GM21717 (cell line): Measurements from ENCODE around the gene SECTM1.

ENCODE experiments used
- ATAC-seq: cut with Tn5 transposase; IDR thresholded peaks from one replicate; pipeline ENCODE4 v1.9.1; 2021; ENCODE audit warnings: mild to moderate bottlenecking, moderate library complexity; ENCODE audit not compliant: unreplicated experiment

The SECTM1 gene

DNA sequence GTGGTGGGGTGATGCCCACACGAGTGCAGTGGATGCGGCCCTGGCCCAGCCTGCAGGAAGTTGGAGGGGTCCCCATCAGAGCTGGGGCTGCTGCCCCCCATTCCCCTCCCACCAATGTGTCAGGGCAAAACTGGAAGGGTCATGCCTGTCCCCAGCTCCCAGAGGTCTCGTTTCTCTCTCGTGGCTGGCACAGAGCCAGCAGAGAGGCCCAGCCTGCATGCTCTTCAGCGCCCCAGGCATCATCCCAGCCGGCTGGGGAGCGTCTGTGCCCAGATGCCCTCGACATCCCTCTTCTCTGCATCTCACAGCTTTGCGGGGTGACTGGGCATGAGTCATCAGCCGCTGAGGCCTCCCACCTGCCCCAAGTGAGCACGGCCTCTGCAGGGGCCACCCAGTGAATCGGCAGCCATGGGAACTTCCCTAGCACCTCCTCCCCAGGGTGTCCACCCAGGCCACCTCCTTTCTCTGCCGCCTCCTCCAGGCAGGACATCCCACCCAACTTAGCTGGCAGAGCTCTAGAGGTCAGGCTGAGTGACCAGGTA is 50.3 kb downstream of the SECTM1 start:
- no peak for ATAC-seq

DNA sequence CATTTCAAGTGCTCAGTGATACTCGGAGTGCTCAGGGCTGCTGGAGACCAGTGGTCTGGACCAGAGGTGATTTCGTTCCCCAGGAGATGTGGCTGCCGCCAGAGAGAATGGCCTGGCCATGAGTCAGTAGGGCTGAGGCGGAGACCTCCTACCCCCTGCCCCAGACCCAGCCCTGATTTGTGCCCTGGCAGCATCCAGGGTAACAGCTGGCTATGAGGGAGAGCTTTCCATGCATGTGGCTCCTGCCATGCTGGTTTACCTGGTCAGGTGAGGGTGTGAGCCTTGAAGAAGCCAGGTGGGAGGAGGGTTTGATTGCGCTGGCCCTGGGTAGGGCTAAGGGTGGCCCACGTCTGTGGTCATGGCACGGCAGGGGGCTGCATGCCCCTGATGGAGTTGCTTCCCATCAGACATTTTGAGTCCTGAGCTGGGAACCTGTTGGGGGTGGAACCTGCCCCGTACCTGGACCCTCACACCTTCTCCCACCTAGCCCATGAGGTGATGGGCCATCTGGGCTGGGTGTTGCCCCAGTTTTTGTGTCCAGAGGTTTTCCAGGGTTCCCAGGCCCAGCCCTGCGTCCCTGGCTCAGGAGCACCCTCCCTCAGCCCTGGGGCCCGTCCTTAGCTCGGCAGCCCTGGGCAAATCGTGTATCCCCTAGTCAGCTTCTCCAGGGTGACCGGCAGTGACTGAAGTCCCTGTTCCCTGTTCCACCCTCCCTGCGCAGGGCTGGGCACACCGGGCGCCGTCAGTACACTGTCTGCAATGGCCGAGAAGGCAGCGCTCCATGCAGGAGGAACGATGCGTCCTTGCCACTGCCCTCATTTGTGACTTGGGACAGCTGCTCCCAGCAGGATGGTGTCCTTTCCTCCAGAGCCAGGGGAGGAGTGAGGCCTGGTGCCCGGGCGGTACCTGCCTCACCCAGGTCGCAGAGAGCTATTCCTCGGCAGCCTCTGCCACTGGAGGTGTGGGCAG is 51.0 kb downstream of the SECTM1 start:
- no peak for ATAC-seq

DNA sequence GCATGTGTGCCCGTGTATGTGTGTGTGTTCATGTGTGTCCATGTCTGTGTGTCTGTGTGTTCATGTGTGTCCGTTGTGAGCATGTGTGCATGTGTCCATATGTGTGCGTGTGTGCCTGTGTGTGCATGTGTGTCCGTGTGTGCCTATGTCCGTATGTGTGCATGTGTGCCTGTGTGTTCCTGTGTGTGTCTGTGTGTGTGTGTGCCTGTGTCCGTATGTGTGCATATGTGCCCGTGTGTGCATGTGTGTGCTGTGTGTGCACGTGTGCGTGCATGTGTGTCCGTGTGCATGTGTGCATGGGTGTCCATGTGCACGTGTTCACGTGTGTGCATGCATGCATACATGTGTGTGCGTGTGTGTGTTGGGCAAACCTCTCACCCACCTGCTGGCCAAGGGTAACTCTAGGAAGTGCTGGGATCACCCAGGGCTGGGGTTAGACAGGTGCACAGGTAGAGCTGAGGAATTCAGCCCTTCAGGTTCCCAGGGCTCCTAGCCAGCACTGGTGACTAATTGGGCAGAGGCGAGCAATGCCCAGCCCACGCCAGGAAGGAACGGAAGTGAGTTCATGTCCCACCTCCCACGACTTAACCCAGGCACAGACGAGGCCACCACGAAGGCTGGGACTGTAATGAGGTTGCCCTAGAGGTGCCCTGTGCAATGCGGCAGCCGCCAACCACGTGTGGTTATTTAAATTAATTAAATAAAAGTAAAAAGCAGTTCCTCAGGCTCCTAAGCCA is 51.9 kb downstream of the SECTM1 start:
- no peak for ATAC-seq

DNA sequence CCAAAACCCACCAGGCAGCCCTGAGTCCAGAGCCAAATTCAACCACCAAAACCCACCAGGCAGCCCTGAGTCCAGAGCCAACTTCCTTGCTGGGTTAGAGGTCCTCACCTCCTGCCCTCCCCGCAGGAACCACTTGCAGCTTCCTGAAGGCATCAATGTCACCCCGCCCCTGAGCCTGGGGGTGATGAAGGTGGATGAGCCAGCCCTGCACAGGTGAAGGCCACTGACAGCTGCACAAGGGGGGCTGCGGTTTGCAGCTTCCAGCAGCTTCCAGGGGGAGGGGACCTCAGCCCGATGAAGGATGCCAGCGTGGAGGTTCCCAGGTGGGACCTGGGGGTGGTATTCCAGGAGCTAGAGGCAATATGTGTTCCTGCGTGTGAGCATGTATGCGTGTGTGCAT is 52.5 kb downstream of the SECTM1 start:
- ATAC-seq, result no peak

DNA sequence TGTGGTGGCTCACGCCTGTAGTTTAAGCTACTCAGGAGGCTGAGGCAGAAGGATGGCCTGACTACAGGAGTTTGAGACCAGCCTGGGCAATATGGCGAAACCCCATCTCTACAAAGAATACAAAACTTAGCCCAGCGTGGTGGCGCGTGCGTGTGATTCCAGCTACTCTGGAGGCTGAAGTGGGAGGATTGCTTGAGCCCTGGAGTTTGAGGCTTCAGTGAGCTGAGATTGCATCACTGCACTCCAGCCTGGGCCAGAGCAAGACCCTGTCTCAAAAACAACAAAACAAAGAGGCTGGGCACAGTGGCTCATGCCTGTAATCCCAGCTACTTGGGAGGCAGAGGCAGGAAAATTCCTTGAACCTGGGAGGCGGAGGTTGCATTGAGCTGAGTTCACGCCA is 53.0 kb downstream of the SECTM1 start:
- no peak for ATAC-seq

DNA sequence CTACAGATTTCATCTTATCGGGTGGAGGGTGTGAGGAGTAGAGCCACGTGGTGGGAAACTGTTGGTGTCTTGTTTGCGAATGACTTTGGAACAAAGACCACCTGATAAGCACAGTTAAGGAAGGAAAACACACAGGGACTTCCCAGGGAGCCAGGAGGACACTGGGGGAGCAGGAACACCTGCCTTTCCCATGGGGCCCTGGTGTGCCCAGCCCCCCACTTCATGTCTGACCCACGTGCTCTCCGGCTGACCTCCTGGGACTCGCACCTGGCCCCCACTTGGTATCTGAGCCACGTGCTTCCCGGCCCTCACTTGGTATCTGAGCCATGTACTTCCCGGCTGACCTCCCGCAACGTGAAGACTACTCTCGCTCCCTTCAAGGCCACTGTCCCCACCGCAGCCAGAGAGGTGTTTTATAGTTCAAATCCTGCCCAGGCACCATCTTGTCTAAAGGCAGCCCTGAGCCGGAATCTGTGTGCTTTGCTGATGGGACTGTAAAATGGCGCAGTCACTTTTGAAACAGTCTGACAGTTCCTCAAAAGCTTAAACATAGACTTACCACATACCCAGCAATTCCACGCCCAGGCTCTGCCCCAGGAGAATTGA is 54.7 kb downstream of the SECTM1 start:
- ATAC-seq, result no peak

DNA sequence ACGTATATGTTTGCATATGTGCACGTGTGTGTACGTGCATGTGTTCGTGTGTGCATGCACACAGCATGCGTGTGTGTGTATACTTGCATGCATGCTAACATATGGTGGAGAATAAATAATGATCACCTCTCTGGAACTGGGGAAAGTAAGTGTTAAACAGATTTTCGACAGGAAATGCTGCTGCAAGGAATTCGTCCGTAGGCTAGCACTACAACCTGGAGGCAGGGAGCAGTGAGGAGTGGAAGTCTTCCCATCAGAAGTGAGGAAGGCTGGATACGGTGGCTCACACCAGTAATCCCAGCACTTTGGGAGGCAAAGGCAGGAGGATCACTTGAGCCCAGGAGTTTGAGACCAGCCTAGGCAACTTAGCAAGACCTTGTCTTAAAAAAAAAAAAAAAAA is 55.3 kb downstream of the SECTM1 start:
- no peak for ATAC-seq

DNA sequence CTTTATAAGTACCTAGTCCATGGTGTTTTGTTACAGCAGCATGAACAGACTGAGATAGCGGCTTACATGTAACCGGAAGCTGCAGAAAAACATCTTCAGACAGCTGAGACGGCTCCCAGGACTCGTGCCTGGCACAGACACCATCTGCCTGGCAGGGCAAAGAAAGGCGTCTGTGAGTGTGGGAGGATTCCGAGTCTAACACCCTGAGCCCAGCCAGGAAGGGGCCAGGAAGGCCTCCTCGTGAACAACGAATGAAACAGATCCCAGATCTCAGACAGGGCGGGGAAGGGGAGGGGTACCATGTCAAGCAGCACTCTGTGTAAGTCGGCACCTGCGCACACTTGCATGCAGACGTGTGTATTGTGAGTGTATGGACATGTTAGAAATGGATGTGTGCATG is 55.7 kb downstream of the SECTM1 start:
- no peak for ATAC-seq

DNA sequence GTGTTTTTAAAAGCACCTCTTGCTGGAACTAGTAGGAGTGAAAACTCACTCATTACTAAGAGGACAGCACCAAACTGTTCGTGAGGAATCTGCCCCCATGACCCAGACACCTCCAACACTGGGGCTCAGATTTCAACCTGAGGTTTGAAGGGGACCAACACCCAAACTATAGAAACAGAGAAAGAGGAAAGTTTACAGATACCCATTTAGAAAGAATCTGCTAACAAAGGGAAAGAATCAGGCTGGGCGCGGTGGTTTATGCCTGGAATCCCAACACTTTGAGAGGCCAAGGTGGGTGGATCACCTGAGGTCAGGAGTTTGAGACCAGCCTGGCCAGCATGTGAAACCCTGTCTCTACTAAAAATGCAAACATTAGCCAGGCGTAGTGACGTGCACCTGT is 56.6 kb downstream of the SECTM1 start:
- no peak for ATAC-seq

DNA sequence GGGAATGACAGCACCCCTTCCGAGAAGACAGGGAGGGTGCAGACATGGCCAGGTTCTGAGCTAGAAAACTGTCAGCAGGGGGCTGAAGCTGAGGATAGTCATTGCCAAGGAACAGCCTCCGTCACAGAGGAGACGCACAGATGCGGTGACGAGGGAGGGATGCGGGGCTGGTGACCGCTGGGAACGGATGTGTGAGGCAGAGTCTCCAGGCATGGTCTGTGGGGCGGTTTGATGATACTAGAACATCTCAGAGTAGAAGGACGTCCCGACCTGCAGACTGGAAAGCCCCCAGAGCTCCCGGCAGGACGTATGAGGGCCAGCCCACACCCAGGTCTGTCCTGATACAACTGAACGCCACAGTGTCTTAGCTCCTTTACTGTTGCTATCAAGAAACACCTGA is 58.2 kb downstream of the SECTM1 start:
- ATAC-seq, result no peak

DNA sequence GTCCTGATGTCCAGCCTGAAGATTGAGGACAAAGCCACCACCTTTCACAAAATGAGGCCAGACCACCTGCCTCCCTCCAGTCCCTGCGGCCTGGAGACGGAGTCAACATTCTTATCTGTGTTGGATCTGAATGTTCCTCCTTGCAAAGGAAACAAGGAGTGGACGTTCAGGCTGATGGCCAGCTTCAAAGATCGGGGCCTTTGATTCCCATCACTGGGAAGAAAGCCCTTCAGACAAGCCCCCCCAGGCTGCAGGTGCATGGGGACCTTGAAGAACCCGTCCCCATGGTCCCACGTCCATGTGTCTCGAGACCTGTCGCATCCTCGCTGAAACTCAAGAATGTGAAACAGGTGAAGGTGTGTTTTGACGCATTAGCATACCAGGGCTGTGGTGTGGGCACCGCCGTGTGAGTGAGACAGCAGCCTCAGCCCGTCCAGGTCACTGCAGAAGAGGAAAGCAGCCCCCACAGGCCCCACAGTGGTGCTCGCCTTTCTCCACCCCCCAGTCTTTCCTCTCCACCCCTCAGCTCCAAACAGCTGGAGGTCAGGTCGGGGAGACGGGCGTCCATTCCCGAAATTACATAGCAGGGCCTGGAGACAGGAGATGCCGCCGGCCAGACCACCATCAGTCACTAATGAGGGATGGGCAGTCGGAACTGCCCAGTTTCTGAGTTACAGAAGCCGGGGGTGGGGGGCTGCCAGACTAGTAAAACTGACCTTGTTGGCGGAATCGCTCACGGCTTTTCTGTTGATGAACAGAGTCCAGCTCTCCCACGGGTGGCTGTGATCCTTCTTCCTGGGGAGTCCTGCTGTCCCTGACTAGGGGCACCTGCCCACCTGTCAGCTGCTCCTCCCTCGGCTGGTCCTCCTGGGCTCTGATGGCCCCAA is 59.2 kb downstream of the SECTM1 start:
- no peak for ATAC-seq

DNA sequence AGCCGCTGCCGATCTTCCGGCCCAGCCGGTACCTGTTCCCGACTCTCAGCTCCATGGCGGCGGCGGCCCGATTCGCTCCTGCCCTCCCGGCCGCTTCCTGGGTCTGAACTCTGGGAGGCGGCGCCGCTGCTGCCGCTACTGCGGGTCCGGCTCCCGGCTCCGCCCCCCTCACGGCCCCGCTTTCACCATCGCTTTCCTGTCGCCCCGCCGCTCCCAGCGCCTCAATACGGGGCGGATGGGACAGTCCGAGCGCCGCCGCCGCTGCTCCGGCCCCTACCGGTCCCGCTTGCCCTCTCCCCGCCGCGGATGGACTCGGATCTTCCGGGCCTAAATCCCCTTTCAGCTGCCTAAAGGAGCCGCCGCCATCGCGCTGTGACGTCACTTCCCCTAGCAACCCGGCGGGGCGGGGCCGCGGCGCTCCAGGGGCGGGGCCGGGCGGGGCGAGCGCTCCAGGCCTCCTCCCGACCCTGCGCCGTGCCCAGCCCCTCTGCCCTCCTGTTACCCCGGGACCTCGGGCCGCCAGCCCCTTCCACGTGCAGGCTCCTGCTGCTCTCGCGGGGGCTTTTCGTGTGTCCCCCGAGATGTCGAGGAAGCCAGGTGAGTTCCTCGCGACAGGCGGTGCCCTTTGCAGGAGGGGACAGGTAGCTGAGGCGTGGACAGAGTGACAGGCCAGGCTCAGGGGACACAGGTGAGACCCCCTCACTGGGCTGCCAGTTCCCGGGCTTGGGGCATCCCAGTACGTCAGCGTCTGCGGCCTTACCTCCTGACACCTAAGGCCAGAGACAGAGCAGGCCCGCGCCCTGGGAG is 60.0 kb downstream of the SECTM1 start, which contains the start of gene CSNK1D:
TSS of gene CSNK1D (minus strand) at position 374 of the 807 bp plus-strand sequence. CDS start at position 55, 319 bp downstream.
- peak; percentile 55 for ATAC-seq

DNA sequence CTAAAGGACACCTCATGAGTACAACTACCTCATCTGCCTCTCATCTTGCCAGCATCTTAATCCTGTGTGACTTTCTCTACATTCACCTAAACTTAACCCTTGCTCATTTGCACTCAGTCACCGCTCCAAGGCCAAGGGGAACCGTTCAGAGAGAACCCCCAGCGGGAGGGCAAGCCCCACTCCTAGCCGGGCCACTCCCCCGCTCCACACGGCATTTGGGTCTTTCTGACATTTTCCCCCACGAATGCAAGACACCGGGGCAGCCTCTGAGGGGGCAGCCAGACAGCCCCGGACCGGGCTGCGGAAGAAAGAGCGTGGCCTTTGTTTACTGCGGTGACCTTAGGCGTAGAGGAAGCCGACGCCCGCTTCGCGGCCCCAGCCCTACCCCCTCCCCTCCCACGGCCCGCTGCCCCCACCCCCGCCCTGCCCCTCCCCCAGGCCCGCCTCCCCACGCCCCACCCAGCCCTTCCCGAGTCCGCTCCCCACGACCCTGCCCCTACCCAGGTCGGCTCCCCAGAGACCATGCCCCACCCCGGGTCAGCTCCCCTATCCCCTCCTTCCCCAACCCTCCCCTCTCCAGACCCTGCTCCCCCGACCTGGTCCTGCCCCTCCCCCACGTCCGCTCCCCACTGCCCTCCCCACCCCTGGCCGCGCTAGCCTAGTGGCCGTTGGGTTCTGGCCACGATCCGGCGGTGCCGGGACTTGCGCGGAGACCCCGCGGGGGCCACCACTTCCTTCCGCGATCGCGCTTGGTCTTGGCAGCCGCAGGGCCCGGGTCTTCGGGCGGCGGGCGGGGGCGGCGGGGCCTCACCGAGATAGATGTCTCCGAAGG is 60.9 kb downstream of the SECTM1 start:
- no peak for ATAC-seq

DNA sequence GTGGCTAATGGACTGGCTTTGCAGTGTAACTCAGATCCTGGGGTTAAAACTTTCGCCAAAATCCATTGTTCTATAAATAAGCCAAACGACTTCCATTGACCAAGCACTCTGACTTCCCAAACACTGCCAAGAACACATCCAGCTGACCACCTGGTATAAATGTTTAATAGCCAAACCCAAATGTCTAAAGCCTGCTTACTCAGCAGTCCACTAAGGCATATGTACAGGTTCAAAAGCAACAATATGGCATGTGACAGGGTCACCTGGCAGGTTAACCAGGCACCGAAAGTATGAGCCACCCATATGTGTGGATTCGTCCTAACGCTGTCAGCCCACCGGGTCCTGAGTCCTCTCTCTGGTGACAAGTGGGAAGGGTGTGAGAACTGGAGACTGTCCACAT is 62.2 kb downstream of the SECTM1 start:
- no peak for ATAC-seq
